HuH-7.5 (cell line): ENCODE results near the gene CREB5.
"Not testable (repeated sequence)": the region's sequence is repeated elsewhere in the genome, so short reads cannot be mapped to it uniquely, and the experiment has no call there.

Experiments
- DNase-seq: peaks from one replicate; pipeline ENCODE4 v3.0.0; 2011; ENCODE audit warnings: low spot score

The CREB5 gene, protein sequence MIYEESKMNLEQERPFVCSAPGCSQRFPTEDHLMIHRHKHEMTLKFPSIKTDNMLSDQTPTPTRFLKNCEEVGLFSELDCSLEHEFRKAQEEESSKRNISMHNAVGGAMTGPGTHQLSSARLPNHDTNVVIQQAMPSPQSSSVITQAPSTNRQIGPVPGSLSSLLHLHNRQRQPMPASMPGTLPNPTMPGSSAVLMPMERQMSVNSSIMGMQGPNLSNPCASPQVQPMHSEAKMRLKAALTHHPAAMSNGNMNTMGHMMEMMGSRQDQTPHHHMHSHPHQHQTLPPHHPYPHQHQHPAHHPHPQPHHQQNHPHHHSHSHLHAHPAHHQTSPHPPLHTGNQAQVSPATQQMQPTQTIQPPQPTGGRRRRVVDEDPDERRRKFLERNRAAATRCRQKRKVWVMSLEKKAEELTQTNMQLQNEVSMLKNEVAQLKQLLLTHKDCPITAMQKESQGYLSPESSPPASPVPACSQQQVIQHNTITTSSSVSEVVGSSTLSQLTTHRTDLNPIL

DNA sequence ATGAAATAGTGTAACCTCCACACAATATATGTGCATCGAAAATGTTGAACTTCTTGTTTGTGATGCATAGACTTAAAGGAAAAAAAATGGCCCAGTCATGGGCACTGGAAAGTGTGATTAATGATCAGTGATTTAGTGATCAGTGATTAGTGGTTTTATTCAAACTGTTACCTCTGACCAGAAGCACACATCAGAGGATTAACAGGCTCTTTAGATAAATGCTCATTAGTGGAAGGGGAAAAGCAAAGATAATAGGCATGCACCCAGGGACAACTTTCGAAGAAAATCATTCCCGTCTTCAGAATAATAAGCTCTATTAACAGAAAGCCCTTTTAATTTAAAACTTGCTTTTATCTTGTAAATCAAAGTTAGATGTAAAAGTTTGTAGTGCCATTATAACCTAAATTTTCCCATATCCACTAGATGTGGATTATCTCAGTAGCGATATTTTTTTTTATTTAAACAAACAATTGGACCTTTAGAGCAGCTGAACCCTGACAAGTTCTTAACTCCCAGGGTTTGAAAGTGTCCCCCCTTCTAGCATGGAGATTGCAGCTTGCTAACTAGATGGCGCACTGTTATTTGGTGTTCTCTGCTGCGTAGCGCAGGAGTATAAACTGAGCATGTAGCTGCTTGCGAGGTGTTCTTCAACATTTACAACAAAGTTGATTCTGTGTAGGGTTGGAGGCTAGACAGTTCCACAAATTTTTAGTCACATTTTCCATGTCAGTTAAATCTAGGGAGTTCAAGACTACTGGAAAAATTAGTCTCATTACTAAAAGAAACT lies at the start of gene CREB5:
Gene CREB5 (plus strand): TSS at position 643 of the 787 bp plus-strand sequence. CDS start 397 bp downstream, outside the sequence.
- DNase-seq = no peak

GRCh38 chr7:28362812-28363211 lies 49.5 kb upstream of the CREB5 start:
- no peak for DNase-seq

- DNase-seq = no peak
Observed at GRCh38 chr7:28364082-28364481, 48.2 kb upstream of the CREB5 start.

GRCh38 chr7:28369523-28369922 lies 42.8 kb upstream of the CREB5 start:
- DNase-seq = no peak

GRCh38 chr7:28371846-28372245 lies 40.5 kb upstream of the CREB5 start:
- no peak for DNase-seq

DNA sequence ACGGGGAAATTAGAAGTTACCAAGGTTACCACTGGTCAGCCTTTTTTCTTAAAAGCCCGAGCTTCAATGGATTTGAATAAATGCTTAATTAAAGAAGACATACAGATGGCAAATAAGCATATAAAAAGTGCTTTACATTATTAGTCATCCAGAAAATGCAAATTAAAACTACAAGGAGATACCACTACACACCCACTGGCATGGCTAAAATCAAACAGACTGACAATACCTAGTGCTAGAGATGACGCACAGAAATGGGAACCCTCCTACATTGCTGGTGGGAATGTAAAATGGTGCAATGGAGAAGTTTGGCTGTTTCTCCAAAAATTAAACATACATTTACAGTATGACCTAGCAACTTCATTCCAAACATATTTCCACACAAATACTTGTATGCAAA lies 38.3 kb upstream of the CREB5 start:
- DNase-seq = no peak

DNA sequence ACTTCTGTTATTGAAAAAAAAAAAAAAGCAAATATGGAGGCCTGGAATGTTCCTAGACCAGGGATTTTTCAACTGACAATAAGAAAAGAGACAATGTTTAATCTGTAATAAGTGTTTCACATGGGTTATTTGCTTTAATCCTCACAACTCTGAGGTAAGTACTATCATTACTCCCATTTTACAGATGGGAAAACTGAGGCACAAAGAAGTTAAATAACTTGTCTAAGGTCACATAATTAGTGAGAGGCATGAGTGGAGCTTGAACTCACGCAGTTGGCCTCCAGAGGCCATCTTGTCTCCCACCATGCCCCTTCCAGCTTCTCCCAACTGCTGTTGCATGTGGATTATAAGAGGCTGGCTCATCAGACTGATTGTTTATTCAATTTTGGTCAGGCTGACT lies 36.6 kb upstream of the CREB5 start:
- no peak for DNase-seq

- no peak for DNase-seq
Observed at GRCh38 chr7:28376634-28377033, 35.7 kb upstream of the CREB5 start.

GRCh38 chr7:28378574-28379149 lies 33.7 kb upstream of the CREB5 start:
- no peak for DNase-seq

DNA sequence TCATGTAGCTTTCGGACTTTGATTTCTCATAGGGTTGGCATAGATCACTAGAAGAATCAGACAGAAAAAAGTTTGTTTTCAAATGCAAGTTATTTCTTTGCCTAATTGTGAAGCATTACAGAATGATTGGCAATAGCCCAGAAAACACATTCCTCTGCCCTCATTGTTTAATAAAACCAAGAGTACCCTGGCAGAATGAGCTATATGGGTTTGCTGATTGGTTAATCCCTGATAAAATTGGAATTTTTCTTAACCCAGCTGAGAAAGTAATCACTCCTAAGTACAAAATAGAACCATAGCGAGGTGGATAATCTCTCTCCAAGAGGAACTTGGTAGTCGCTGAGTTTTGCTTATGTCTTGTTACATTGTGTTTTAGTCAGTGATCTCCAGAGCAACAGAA lies 30.9 kb upstream of the CREB5 start:
- no peak for DNase-seq

GRCh38 chr7:28382144-28382543 lies 30.2 kb upstream of the CREB5 start:
- DNase-seq = no peak

DNA sequence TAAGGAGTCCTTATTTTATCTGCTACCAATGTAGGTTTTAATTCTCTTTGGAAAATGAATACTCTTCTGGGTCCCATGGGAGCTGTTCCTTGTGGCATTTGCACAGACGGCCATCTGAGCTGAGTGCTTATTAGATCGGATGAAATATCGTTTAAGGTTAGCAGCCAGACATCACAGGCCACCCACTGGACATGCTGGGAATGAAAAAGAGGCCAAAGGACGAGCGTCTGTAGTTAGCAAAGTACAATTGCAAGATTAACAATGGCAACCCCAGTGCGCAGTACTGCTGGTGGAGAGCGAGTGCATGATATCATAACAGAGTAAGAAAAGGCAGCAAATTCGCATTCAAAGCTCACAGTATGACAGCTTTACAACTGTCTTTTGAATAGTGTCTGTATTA lies 28.3 kb upstream of the CREB5 start:
- no peak for DNase-seq

DNA sequence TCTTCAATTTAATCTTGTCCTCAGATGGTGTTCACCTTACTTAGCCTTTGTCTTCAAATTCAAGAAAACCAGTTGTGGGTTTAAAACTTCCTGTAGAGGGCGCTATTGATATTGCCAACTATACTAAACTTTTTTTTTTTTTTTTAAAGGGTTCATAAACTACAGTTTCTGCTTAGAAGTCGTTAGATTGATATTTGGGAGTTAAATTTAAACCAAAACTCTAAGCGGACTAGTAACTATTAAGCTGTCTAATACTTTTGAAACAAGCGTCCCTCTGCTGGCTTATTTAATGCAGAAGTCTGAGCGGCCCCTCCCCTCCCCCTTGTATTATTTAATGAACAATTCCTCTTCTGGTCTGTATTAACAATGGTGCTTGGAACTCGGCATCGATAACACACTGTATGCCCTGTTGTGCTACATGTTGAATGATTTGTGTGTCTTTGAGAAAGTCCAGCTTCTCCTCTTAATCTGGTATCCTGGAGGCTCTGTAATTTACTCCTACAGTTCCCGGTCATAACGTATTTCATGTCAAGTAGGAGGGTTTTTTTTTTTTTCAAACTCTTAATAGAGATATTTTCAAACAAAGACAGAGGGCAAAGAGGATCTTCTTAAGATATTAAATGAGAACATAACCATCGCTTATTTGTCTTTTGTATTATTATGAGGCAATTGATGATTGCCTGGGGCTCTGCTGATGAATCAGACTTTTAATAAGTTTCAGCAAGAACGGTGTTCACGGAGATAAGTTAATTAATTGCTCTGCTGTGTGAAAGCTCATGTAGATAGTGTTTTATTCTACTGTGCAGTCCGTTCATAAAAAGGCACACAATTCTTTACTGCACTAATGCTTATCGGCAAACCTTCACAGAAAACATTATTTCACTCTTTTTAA lies 22.6 kb upstream of the CREB5 start:
- no peak for DNase-seq

DNA sequence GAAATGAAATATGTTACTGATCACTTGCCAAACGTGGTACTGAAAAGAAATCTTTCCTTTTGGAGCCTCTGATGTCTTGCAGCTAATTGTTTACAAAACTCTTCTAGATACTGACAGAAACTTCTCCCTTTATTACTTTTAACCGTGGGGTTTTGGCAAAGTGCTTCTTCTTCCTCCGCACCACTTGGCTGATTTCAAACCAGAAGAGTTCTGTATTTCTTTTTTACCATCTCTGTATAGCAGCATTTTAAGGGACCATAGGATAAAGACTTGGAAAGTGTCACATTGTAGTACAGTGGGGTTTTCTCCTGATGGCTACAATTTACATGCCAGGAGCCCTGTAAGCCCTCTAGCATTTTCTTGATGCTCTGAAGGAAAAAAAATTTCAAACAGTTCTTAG lies 21.9 kb upstream of the CREB5 start:
- DNase-seq = no peak

DNA sequence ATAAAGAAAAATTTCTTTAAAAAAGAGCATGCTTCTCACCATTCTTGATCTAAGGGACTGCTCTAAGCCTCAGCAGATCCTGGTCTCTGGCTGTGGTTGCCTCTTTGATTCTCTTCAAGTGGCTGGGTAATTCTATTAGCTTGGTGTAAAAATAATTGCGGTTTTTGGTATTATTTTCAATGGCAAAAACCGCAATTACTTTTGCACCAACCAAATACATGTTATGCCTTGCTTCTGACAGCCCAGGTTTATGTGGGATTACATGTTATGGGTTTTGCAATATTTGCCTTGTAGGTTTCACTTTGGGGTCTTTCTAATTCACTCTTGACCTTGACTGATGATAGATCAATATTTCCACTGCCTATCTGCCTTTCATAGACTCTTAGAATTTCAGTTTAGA lies 20.0 kb upstream of the CREB5 start:
- DNase-seq = no peak

- no peak for DNase-seq
Observed at GRCh38 chr7:28395404-28395803, 16.9 kb upstream of the CREB5 start.

- DNase-seq = no peak
Observed at GRCh38 chr7:28395831-28396230, 16.5 kb upstream of the CREB5 start.

DNA sequence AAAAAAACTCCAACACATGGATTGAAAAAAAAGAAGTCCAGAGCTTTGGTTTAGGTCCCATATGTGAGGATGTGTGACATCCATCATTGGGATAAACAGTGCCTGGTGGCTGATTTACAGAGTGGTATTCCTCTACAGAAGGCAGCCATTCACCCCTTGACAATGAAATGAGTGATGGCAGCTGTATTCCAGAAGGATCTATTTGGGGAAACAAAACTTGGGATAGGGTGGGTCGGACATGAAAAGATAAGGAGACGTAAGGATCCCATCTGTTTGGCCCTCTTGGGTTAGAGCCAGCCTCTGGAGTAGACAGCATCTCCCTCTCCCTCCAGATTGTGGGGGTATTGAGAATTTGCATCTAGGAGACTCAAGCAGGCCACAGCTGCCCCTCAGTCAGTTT lies 15.2 kb upstream of the CREB5 start:
- no peak for DNase-seq

DNA sequence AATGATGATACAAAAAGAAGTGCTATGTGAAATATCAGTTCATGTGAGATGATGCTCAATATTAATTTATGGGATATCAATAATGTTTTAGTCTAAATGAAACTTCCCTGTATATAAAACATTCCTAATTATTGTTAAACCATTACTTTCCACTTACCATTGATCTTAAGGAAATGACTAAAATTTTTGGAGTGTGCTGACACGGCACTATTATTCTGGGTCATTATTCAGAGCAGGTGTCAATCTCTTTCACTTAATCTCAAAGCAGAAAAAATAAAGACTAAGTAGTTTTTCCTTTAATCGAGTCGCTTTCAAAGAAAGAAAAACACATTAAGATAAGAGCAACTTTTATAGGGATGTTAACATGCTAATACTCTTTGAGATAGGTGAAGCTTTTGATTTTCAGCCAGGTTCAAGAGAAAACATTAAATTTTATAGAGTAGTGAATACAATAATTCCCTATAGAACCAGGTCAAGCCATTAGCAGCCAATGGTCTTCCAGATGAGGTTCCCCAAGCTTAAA lies 11.4 kb upstream of the CREB5 start:
- DNase-seq = no peak

- DNase-seq = not testable (repeated sequence)
Observed at GRCh38 chr7:28401567-28401966, 10.8 kb upstream of the CREB5 start.

GRCh38 chr7:28405662-28406061 lies 6.7 kb upstream of the CREB5 start:
- no peak for DNase-seq

DNA sequence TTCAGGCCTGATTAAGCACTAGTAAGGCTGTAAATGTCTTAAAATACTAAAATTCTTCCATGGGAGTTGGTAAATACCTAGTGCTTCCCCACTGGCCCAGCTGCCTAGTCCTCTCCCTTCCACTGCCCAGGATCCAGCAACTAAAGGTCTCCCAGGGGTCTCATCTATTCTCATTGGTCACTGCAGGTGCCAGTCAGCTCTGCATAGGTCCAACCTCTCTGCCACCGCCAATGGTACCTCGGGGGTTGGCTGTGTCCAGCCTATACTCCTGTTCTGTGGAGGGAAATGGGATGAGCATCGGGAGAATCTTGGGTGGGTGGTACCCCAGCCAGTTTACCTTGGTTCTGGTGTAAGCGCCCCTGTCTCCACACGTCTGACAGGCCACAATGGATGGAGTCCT lies 6.1 kb upstream of the CREB5 start:
- DNase-seq = no peak
